T-helper 1 cell treated with Interleukin-12 subunit alpha and Interleukin-12 subunit beta and Interleukin-4 antibody, amounts not matched to agents 30 μg/mL and 1 μg/mL, for 36 hours (primary cell): ENCODE data around the gene ADPRH.
A peak's percentile ranks its signal among the peaks of the same experiment; 100 is the strongest.

Source experiments
- H3K27ac Mint-ChIP-seq: one replicate; pipeline ENCODE4 v1.8.0; 2021; ENCODE audit warnings: mild to moderate bottlenecking, mixed read lengths
- H3K27me3 Mint-ChIP-seq: one replicate; pipeline ENCODE4 v1.8.0; 2021; ENCODE audit warnings: low read depth, mixed read lengths
- H3K36me3 Mint-ChIP-seq: one replicate; pipeline ENCODE4 v1.8.0; 2021; ENCODE audit warnings: low read depth, mixed read lengths
- H3K4me1 Mint-ChIP-seq: one replicate; pipeline ENCODE4 v1.8.0; 2021; ENCODE audit warnings: low read depth, mixed read lengths
- H3K4me3 Mint-ChIP-seq: one replicate; pipeline ENCODE4 v1.8.0; 2021; ENCODE audit warnings: mild to moderate bottlenecking, moderate library complexity, mixed read lengths
- H3K9me3 Mint-ChIP-seq: one replicate; pipeline ENCODE4 v1.8.0; 2021; ENCODE audit warnings: mixed read lengths

Gene ADPRH

DNA sequence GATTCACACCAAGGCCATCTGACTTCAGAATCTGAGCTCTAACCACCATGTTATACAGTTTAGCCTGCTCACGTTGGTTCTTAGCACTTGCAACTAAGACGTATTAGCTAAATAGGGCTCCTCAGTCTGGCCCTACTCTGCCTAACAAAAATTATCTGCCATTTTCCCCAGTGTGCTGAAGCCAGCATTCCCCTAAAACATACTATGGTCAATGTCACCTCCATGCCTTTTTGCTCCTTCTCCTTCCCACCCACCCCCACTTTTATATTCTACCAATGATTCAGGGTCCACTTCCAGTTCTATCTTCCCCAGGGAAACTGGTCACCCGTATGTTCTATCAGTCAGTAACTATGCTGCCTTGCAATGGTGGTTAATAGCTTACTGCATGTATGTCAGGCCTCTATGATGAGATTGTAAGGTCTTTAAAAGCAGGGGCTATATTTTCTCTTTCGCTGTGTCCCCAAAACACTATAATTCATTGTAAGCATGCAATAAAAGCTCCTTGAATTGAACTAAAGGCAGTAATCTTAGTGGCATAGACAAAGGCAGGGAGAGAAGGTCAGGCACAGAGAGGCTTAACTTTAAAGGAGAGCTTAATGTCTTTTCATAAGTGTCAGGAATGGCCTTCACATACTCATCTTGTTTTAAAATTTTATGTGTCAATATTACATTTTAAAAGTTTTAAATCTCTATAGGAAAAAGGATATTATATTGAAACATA lies 57.8 kb downstream of the ADPRH start:
- Mint-ChIP-seq H3K4me3 (no peak overlapping the region), H3K27me3 (no peaks in the 10 kb centered on the region)

DNA sequence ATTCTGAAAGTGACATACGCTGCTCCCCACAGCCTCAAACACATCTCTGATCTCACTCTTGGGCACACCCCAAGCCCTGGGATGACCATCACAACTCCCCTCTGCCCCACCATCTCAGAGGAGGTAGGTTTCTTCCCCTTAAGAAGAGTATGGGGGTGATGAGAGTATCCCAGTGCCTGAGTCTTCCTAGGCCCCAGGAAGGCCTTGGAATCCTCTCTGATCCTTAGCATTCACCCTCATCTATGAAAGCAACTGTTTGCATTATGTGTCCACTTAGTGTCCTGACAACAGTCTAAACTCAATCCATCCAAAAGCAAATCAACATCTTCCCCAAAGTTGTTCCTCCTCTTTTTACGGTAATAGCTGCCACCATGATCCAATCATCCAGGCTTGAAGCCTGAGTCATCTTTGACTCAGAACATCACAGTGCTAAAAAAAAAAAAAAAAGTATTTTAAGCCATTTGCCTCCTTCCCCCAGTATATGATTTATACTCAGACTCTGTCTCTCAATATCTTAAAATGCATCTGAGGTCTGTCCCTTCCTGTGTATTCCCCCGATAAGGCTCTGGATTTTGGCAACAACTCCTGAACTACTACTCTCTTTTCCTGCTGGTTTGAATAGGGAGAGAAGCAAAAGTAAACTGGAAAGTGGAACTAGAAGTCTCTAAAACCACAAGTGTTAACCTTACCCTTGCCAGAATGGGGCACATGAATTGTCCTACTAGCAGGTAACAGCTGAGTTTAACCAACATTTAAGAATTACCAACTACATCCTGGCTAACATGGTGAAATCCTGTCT lies 58.6 kb downstream of the ADPRH start:
- Mint-ChIP-seq H3K4me1 (peaks cover 27% of the 10 kb centered on the region), H3K27ac (peak overlapping the region; percentile 85), H3K27me3 (no peaks in the 10 kb centered on the region), H3K36me3 (peaks cover 11% of the 10 kb centered on the region), H3K4me3 (peak overlapping the region; percentile 27), H3K9me3 (peaks cover 7% of the 10 kb centered on the region)

More for the DNA sequence above, 57.8 kb downstream of the ADPRH start:
- H3K9me3 Mint-ChIP-seq = peaks cover 7% of the 10 kb centered on the region
- H3K4me1 Mint-ChIP-seq = peaks cover 27% of the 10 kb centered on the region
- H3K27ac Mint-ChIP-seq = no peak overlapping the region
- peaks cover 11% of the 10 kb centered on the region for H3K36me3 Mint-ChIP-seq
